Stimulated activated memory B cell treated with anti-CD40 and anti-IgM and Interleukin-4, amounts not matched to agents 10 μg/mL and 1 μg/mL and 100 μg/mL, for 72 hours (primary cell): ENCODE results near the gene ABHD17B.
A peak's percentile ranks its signal among the peaks of the same experiment; 100 is the strongest.

Experiments
- ATAC-seq: fragments of 150-1000 bp; cut with Tn5 transposase; 2 replicates; pipeline ENCODE4 v1.10.0; 2021
- H3K27ac Mint-ChIP-seq: one replicate; pipeline ENCODE4 v1.8.0; 2022; ENCODE audit warnings: mild to moderate bottlenecking, mixed read lengths
- H3K27me3 Mint-ChIP-seq: one replicate; pipeline ENCODE4 v1.8.0; 2022; ENCODE audit warnings: mixed read lengths
- H3K36me3 Mint-ChIP-seq: one replicate; pipeline ENCODE4 v1.8.0; 2022; ENCODE audit warnings: mixed read lengths
- H3K4me1 Mint-ChIP-seq: one replicate; pipeline ENCODE4 v1.8.0; 2022; ENCODE audit warnings: mixed read lengths
- H3K4me3 Mint-ChIP-seq: one replicate; pipeline ENCODE4 v1.8.0; 2022; ENCODE audit warnings: mild to moderate bottlenecking, moderate library complexity, mixed read lengths
- H3K9me3 Mint-ChIP-seq: one replicate; pipeline ENCODE4 v1.8.0; 2022; ENCODE audit warnings: mixed read lengths

ABHD17B gene

GRCh38 chr9:71824257-71824656 lies 86.7 kb downstream of the ABHD17B start:
- no peaks in the 10 kb centered on the region for H3K9me3 Mint-ChIP-seq
- no peak overlapping the region for H3K4me3 Mint-ChIP-seq
- H3K27ac Mint-ChIP-seq = no peak overlapping the region
- H3K36me3 Mint-ChIP-seq = no peaks in the 10 kb centered on the region
- no peaks in the 10 kb centered on the region for H3K27me3 Mint-ChIP-seq
- no peak for ATAC-seq
- no peaks in the 10 kb centered on the region for H3K4me1 Mint-ChIP-seq

DNA sequence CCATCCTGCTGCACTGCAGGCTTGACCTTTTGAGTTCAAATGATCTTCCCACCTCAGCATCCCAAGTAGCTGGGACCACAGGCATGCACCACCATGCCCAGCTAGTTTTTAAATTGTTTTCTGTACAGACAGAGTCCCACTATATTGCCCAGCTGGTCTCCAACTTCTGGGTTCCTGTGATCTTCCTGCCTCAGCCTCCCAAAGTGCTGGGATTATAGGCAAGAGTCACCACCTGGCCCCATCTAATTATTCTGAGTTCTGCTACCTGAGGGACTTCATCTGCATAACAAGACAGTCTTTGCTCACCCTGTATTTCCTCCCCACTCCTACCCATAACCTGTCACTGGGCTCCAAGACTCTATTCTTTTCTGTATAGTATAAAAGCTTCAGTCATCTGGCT lies 88.1 kb downstream of the ABHD17B start:
- H3K36me3 Mint-ChIP-seq = no peaks in the 10 kb centered on the region
- no peak for ATAC-seq
- H3K4me3 Mint-ChIP-seq = no peak overlapping the region
- H3K27ac Mint-ChIP-seq = no peak overlapping the region
- no peaks in the 10 kb centered on the region for H3K9me3 Mint-ChIP-seq
- no peaks in the 10 kb centered on the region for H3K4me1 Mint-ChIP-seq
- no peaks in the 10 kb centered on the region for H3K27me3 Mint-ChIP-seq

DNA sequence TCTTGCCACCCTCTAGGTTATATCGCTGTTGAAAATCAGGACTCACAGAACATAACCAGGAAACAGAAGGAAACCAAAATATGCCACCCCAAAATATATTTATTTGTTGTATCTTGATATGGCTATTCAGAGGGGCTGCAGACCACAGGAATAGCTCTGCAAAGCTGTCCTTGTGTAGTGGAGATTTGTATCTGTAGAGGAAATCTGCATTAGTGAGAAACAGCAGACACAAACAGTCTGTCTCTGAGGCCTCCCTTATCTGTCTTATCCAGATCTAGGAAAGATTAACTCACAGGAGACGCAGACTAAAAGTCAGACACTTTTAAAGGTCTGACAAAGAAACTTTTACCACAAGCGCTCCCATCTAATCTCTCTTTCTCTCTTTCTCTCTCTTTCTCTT lies 88.5 kb downstream of the ABHD17B start:
- Mint-ChIP-seq H3K9me3 (no peaks in the 10 kb centered on the region), H3K27me3 (no peaks in the 10 kb centered on the region), H3K27ac (no peak overlapping the region), H3K4me3 (no peak overlapping the region), H3K36me3 (no peaks in the 10 kb centered on the region), H3K4me1 (peaks cover 3% of the 10 kb centered on the region)
- no peak for ATAC-seq

DNA sequence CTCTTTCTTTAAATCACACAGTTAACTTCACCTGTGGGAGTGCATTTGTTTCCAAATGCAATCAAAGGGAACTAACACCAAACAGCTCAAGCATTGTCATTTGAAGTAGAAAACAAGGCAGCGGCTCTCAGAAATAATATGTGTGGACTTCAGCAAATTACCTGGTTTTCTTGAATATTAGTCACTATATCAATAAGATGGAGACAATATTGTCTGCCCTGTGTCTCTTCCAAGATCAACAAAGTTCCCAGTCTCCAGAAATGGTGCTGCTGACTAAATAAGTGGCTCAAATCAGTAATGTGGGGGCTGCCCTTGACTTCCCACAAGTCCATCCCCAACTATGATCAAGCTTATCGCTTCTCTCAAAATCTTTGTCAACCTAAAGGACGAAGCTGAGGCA lies 89.6 kb downstream of the ABHD17B start:
- H3K36me3 Mint-ChIP-seq = no peaks in the 10 kb centered on the region
- no peak for ATAC-seq

GRCh38 chr9:71820403-71820921 lies 90.5 kb downstream of the ABHD17B start:
- ATAC-seq = no peak
- no peaks in the 10 kb centered on the region for H3K36me3 Mint-ChIP-seq
- no peaks in the 10 kb centered on the region for H3K9me3 Mint-ChIP-seq
- H3K4me1 Mint-ChIP-seq = peaks cover 17% of the 10 kb centered on the region
- no peak overlapping the region for H3K27ac Mint-ChIP-seq
- no peak overlapping the region for H3K4me3 Mint-ChIP-seq
- no peaks in the 10 kb centered on the region for H3K27me3 Mint-ChIP-seq

More for the DNA sequence above, 89.6 kb downstream of the ABHD17B start:
- Mint-ChIP-seq H3K9me3 (no peaks in the 10 kb centered on the region), H3K4me1 (peaks cover 14% of the 10 kb centered on the region), H3K27ac (no peak overlapping the region), H3K27me3 (no peaks in the 10 kb centered on the region), H3K4me3 (no peak overlapping the region)

GRCh38 chr9:71819115-71819739 lies 91.8 kb downstream of the ABHD17B start:
- no peak overlapping the region for H3K4me3 Mint-ChIP-seq
- H3K36me3 Mint-ChIP-seq = no peaks in the 10 kb centered on the region
- no peak overlapping the region for H3K27ac Mint-ChIP-seq
- H3K27me3 Mint-ChIP-seq = no peaks in the 10 kb centered on the region
- no peak for ATAC-seq
- H3K9me3 Mint-ChIP-seq = no peaks in the 10 kb centered on the region
- peaks cover 17% of the 10 kb centered on the region for H3K4me1 Mint-ChIP-seq

- H3K4me1 Mint-ChIP-seq = peaks cover 17% of the 10 kb centered on the region
- ATAC-seq = no peak
- no peaks in the 10 kb centered on the region for H3K36me3 Mint-ChIP-seq
- H3K27me3 Mint-ChIP-seq = no peaks in the 10 kb centered on the region
- H3K27ac Mint-ChIP-seq = peak overlapping the region; percentile 2
- H3K4me3 Mint-ChIP-seq = no peak overlapping the region
- H3K9me3 Mint-ChIP-seq = no peaks in the 10 kb centered on the region
Measured at GRCh38 chr9:71816916-71817451, 94.0 kb downstream of the ABHD17B start.
